HK-2 (cell line): ENCODE data around the gene FAM72B.
A peak's percentile ranks its signal among the peaks of the same experiment; 100 is the strongest.
"Not testable (repeated sequence)": the region's sequence is repeated elsewhere in the genome, so short reads cannot be mapped to it uniquely, and the experiment has no call there.

ENCODE experiments used
- DNase-seq: peaks from one replicate; pipeline ENCODE4 v3.0.0-alpha.2; 2018; ENCODE audit not compliant: unreplicated experiment

Gene FAM72B

DNA sequence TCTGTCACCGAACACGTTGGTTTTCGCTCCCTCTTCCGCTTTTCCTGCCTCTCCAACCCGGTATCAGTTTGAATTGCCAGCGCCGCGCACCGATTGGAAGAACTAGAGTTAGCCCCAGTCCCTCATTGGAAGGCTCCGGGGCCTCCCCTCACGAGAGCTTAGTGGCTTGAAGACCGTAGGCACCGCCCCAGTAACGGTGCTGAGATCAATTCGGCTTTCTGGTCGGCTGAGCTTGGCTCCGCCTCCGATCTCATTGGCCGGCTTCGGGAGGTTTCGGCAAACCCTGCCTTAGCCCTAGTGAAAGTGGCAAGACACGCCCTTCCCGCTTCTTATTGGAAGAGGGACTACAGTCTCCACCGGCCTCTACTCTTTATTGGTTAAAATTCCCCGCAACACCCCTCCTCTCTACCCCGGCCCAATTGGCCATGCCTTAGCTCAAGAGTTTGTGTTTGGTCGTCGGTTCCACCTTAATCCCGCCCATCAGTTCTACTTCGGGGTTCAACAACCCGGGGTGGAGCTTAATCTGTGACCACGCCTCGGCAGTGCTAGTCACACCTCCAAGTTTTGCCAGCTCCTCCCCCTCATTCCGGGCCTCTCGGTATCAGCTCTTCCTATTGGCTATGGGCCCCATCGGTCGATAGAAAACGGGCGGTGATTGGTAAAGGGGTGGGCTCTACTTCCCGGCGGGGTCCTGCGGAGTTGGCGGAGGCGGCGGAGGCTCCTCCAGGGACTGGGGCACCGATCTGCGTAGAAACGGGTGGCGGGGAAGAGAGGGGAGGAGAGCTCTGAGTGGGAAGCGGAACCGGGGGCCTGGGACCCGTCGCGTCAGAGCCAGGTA lies at the start of gene FAM72B, which contains the start of gene SRGAP2C:
TSS of gene FAM72B (minus strand) at position 51 of the 838 bp plus-strand sequence. CDS start 851 bp downstream, outside the sequence.
TSS of gene SRGAP2C (plus strand) at position 686 of the 838 bp plus-strand sequence. CDS start 2,472 bp downstream, outside the sequence.
- peak; percentile 89 for DNase-seq

DNA sequence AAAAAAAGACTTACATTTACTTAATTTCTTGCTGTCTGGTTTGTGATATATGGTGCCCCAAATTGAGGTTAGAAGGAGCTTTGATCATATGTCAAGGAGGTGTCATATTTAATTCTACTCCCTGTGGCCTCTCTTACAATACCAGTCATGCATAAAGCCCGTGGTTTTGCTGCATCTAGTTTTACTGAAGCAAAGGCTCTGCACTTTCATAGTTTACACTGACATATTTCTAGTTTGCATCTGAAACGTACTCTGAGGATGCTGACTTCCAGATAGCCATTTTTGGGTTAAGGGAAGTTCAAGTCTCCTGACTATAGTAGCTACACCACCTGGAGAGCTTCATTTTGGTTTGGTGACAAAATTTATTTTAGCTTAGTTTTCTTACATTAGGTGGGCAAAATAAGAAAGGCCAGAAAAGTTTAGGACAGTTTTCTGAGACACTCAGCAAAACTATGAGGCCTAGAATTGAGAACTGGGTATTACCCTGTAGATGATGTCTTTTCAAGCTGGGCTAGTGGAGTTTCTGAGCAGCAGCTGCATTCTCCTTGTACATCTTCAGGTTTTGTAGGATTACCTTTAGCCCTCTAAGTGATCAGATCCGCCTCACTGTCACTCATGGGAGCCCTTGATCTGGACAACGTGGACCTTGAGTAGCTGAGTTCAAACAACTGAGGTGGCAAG lies 48.4 kb upstream of the FAM72B start:
- not testable (repeated sequence) for DNase-seq

DNA sequence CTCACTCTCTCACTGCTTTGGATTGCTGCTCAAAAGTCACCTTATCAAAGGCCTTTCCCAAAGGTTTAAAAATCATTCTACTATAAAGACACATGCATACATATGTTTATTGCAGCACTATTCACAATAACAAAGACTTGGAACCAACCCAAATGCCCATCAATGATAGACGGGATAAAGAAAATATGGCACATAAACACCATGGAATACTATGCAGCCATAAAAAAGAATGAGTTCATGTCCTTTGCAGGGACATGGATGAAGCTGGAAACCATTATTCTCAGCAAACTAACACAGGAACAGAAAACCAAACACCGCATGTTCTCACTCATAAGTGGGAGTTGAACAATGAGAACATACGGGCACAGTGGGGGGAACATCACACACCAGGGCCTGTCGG lies 46.5 kb upstream of the FAM72B start:
- DNase-seq, result not testable (repeated sequence)

DNA sequence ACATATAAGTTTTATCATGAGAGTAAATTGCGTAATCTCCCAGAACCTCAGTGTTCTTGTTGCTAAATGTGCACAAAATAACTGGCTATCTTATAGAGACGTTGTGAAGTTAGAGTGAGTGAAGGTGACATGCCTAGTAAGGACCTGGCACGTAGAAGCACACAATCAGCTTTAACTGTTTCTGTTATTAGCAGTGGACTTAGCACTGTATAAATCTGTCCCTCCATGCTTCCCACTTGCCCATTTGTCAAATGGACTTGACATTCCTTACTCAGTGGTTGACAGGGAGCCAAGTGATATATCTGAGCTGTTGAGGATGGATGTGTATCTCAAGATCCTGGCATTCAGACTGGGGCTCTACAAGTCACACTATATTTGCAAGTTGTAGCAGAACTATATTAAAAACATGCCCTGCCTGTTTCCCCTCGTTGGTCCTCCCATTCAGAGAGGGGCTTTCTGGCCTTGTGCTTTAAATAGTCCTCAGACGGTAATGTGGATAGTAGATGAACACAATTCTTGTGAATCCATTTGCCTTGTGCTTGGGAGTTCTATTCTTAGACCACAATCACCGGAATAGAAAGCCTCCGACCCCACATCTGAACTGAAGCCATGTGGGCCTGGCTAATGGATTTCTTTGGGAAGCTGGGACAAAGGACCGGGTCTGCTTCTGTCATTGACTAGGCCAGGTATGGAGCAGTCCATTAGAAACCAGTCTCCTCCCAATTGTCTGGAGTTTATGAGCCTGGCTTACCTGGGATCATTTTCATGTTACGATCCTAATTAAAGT lies 43.6 kb upstream of the FAM72B start:
- DNase-seq, result not testable (repeated sequence)

DNA sequence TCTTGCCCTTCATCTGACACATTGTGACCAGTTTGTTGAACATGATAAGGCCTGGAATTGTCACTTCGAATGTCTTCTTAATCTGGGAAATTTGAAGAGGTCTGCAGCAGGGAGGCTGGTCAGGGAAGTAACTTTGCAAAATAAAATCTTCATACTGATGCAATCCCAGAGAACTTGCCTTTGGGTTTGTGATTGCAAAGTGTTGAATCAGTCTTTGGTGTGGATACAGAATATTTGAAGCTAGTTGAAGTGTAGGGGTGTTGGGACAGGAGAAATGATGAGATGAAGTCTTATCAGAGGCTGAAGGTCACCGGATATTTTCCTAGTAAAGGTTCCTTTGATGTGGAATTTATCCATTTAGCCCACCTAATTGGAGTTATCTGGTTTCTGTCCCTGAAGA lies 42.8 kb upstream of the FAM72B start:
- not testable (repeated sequence) for DNase-seq

DNA sequence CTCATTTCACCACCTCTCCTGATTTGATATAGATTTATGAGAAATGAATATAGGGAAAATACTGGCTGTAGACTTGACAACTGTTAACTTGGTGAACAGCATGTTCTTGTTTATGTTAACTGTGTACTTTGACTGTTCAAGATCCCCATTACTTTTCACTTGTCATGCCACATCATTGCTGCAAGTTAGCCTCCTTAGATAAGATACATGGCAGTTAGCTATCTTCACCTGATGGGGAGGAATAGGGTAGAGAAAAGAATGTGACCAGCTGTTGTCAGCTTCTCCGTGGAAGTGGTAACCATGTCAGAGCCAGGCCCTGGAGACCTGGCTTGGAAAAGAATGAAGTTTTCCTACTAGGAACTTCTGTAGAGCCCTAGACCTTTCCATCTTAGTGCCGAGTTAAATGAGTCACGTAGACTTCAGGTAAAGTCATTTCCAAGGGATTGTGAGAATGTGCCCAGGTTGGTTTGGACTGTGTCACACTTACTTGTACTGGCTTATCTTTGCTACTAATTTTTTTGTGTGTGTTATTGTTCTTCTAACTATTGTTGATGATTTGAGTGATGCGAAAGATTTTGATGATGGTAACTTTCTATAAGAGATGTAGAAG lies 42.3 kb upstream of the FAM72B start:
- DNase-seq, result not testable (repeated sequence)

DNA sequence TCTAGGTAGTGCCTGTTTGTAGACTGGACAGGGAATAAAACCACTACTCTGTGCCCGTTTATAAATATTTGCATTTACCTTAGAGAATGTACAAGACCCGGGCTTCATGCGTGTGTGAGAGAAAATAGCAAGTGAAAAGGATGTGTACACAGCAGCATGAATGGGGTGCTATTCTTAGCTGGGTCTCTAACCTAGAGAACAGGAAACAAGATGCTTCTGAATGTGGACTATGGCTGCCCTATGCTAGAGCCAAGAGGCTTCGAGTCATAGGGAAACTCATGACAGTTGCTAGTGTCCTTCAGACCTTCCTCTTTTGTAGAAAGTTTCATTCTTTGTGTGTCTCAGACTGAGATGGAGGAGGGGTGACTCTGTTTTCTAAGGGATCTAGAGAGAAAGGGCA lies 40.6 kb upstream of the FAM72B start:
- not testable (repeated sequence) for DNase-seq

DNA sequence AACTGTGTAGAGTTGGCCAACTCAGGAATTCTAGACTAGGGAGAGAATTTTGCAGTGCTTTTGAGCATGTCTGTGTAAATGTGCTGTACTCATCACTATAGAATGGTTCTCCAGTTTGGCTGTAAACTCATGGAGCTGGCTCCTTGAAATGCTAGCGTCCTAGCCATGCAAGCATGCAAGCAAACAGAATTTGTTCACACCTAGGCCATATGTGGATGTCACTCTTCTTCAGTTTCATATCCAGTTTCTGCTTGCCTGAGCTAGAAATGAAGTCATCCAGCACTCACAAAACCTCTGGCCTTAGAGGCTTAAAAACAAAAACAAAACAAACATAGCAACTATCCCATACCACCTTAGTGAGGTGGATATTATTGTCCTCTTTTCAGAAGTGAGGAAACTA lies 37.6 kb upstream of the FAM72B start:
- not testable (repeated sequence) for DNase-seq

DNA sequence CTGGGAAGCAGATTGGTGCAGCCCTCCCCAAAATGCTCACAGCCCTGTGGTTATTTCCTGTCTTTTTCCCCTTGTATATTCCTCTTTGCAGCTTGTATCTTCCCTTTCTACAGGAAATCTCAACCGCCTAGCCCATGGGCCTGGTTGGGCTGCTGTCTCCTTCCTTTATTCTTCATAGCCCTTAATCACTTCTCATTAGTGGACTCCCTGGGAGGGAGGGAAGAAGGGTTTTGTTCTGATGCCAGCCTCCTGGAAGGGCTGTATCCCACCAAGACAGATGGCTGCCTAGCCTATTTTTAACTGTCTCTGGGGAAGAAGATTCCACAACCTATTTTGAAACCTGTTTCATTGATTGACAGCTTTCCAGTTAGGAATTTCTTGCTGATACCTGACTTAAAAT lies 32.5 kb upstream of the FAM72B start:
- not testable (repeated sequence) for DNase-seq

DNA sequence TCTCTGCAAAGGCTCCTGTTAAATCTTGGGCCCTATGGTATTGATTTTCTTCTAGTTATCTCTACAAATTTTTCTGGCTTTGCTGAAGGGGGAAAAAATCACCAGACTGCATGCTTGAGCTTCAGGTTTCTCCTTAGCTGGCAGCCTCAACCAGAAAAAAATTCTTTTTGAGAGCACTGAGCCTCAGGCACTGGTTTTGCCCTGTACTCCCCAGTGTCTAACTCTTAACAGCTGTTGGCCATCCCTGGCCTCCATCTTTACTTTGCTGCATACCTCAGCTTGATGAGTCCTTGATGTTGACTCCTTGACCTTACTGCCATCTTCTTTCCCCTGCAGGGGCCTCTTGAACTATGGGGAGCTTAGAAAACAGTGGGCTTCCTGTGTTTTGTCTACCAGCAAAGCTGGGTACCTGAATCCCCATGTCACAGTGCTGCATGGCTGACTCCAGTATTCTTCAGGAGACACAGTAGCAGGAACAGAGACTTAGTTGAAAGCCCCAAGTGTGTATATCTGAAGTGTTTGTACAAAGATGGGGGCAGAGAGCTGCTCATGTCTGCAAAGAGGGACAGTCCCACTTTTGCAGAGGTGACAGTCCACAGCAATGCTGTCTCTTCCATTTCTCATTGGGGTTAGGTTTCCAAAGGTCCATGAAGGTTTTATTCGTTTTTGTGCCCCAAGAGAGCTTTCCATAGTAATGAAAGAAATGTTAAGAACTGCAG lies 31.7 kb upstream of the FAM72B start:
- DNase-seq, result not testable (repeated sequence)

DNA sequence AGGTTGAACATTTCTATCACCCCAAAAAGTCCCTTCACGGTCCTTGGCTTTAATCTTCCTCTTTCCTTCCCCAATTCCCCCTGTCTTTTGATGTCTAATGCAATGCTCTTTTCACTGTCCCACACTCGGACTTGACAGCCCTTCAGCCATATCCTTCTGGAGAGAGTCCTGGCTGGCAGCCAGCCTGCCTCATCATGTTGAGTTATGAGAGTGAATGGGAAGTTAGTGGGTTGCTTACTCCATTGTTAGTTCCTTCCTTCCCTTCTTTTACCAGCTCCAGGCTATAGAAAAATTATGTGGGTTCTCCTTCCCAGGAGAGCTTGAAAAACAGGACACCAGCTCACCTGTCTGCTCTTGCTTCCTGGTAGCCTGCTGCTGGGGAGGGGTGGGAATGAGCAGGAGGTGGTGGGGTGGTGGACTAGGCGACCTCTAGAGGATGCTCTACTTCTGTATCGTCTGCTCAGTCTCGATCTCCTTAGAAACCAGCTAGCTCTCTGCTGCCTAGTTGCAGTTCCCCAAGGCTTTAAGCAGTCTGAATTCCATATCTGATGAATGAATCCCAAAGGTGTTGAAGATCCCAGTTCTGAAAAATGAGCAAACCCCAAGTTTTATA lies 30.5 kb upstream of the FAM72B start:
- not testable (repeated sequence) for DNase-seq

DNA sequence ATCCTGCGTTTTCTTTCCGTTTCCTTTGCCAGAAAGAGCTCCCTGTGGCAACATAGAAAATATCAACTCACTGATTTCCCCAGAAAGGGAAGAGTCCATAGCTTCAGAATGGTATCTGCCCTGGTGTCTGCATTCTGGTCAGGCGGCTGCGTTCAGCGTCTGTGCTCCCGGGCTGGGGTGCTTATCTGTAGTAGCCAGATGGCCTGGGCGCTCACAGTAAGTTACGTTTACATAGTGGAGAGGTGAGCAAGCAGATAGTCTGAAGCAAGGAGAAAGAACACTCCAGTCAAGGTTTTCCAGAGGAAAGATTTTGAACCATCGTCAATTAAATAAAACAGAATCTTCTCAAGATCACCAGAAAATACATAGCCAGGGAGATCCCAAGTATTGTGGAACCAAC lies 29.4 kb upstream of the FAM72B start:
- not testable (repeated sequence) for DNase-seq

DNA sequence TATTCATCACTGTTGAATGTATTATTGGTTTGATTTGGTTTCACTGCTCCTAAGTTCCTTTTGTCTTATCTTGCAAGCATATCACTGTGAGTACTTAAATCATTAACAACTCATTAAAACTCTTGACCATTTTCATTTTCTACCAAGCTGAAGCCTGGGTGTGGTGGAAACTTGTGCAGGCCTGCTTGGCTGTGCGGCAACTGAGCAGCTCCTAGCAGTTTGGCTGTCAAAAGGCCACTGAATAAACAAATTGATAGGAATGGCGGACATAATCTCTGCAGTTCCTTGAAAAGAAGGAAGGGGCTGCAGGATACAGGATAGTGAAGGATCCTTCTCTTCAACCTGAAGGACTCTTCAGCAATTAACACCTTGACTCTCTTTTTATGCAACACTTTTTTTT lies 26.6 kb upstream of the FAM72B start:
- DNase-seq, result not testable (repeated sequence)

DNA sequence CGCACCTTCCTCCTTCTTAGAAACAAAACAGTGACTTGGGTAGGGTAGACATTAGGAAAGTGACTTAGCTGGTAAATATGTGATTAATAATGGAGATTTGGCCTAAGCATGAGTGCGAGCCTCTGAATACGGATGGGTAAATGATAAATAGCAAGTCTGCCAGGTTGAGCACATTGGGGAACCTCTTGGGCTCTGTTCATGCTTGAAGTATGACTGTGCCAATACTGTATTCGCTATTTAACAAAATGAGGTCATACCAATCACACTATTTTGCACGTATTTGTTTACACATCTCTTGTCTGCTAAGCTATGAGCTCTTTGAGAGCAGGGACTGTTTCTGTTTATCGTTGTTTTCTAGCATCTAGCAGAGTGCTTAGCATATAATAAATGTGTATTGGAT lies 24.2 kb upstream of the FAM72B start:
- DNase-seq, result not testable (repeated sequence)

DNA sequence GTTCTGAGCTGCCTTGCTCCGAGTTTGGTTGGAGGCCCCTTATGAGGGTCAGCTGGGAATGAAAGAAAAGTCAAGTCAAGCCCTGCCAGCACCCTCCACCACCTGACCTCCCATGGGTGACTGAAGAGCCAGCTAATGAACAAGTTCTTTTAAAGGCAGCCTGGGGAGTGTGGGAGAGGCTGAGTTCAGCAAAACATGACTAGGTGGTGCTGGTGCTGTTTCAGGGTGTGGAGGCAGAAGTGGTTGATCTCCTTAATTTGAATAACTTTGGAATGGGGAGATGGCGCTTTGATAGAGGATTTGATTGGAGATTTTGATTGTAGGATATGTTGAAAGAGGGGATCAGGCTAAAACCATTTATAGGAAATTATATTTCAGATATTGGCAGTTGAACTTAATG lies 23.2 kb upstream of the FAM72B start:
- not testable (repeated sequence) for DNase-seq

DNA sequence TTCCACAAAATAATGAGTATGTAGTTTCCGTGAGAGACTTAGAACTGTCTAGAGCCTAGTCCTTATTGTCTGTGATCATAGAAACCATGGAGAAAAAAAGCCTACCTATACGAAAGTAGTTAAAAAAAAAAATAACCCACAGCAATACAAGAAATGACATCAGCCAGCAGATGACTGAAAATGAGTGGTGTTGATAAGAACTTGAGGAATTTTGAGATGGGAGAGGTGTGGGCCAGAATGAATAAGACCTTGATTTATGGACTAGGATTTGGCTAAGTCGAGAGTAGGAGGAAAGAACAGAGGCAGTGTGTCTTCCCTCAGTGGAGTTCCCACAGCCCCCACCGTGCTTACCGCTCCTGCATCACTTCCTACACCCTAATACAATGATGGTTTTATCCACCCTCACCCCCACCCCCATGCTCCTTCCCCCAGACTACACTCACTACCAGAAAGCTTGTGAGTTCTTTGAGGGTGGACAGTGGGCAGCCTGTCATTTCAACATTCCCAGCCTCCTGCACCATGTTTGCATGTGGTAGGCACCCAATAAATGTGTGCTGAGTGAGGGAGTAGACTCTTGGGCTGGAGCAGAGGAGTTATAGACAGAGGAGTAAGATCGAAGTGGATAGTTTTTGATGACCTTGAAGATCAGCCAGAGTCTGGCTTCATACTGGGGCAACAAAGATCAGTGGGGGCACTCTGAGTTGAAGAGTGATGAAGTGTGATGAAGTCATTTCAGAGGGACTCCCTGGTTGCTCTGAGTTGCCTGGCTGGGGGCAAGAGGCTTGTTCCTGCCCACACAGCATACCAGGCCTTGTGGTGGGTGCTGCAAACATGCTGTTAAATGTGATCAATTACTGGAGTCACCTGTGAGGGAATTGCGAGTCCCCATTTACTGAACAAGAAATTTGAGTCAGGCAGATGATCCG lies 21.9 kb upstream of the FAM72B start:
- DNase-seq, result not testable (repeated sequence)

DNA sequence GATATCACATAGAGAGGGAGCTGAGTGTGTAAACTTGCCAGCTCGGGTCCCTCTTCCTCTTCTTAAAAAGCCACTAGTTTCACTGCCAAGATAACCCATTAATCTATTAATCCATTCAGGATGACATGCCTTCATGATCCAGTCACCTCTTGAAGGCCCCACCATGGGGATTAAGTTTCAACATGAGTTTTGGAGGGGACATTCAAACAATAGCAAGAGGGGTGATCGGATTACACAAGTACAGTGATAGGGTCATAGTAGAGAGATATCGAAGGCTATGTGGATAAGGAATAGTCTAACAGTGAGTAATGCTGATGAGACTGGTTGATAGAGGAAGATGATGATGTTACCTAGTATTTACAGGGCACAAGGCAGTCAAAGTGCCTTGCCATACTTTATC lies 18.8 kb upstream of the FAM72B start:
- not testable (repeated sequence) for DNase-seq

DNA sequence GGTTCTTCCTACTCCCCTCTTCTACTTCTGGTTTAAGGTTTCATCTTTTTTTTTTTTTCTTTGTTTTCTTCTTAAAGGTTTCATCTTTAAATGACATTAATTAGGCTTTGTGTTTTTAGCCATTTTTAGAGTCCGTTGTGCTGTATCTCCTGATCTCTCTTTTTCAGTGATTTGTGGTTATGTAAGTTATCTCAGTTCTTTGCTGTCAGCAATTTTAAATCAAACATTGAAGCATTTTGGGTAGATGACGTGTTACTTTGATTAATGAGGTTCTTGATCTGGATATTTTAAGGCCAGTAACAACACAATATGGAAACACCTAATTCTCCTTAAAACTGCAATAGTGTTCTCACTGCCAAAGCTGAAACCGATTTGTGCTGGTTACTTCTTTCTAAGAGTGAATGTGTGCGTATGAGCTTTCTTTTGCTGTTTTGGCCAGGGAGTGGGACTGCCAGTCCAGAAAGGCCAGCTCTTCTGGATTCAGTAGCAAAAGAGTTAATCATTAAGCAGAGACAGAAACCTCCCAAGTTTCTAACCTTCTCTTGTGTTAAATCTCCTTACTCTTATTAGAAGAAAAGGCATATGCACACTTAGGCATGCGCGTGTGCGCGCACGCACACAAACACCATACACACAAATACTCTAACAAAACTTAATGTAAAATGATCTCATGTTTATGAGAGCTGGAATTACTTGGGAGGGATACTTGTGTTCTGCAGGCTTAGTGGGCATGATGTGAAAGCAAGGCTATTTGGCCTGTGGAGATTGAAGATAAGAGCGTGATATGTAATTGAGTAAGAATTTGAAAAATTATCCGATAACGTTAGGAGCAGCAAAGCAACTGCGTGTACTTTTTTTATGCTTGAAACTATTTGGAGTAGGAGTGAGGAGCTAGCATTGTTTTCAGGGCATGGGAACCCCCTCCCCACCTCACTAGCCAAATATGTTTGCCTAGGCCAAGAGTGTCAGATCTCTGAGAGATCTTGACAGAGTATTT lies 17.1 kb upstream of the FAM72B start:
- DNase-seq, result not testable (repeated sequence)
